Stimulated activated CD8-positive, alpha-beta memory T cell treated with anti-CD3 and anti-CD28 coated beads, Interleukin-4, amount 100 ng/mL, for 4 hours (primary cell): ENCODE measurements around the gene ST6GAL2.

ENCODE experiments used
- DNase-seq, 2 donors: peaks; one replicate each; pipeline ENCODE4 v3.0.0-alpha.2; 2020; ENCODE audit warnings: low read depth in 2 of 2, low spot score in 1 of 2

ST6GAL2 gene

DNA sequence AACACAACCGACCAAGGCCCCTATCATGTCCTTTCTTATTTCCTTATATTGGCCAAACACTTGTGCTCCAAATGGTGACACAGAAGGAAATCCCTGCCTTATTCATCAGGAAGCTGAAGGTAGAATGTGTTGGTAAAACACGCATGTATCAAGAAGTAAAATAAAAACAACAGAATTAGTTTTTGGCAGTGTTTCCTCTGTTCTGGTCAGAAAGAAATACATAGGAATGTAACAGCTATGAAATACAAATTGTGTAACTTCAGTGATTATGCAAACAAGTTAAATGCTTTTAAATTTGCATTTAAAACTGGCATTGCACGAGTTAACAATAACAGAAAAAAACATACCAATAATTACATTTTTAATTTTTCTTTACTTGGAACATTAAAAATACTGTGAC is 19.3 kb downstream of the ST6GAL2 start:
- no peak for DNase-seq

DNA sequence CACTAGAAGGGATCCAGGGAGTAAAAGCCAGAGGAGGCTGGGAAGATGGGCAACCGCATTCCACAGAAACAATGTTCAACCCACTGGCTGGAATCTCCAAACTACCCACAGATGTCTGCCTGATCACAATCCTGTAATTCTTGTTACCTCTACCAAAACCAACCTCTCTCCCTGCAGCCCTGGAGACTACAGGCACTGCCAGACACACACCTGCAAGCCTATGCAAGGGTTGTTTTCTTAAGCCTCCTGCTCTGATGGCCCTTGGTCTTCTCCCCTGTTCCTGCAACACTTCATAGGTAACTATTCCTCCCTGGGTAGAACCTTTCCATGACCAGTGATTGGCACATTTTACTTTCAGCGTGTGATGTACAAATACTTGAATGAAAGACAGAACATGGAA is 21.9 kb downstream of the ST6GAL2 start:
- no peak for DNase-seq

DNA sequence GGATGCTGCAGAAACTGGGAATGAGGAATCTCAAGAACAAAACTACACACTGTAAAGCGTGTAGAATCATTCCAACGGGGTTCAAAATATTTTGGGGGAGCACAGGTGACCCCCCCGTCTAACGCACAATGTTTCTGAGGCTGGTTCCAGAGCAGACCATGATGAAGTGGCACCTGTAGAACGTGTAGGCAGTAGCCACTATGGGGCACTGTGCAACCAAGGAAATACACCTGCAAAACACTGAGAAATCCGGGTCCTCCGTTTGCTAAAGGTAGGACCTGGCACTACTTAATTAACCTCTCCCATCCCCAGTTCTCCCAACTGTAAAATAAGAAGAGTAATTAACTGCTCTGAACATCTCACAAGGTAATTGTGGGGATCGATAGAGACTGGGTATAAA is 22.6 kb downstream of the ST6GAL2 start:
- no peak for DNase-seq

DNA sequence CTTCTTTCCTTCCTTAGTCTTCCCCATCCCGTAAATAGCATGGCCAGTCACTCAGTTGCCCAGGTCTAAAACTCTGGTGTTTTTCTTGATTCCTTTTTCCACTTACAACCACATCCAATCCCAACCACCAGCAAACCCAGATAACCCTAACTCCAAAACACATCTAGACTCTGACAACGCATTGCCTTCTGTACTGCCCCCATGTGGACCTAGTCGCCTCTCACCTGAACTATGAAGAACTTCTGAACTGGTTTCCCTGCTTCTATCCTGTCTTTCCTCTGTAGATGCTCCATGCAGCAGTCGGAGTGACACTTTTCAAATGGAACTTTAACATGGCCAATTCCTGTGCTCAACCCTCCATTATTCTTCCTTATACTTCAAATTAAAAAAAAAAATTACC is 26.5 kb downstream of the ST6GAL2 start:
- no peak for DNase-seq

DNA sequence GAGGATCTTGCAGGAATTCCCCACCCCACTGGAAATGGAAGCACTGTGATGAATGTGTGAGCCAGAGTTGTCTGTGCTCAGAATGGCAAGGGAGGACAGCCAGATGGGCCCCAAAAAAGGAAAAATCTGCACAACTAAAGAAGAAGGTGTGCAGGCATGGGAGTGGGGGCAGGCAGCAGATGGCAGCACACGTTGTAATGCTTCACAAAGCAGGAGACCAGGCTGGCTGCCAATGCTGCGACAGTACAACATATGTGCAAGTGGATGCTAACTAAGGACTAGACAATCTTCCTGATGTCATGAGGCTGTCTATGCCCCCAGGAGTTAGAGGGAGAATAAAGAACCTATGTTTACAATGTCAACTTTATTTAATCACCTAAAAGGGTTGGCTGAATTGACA is 27.2 kb downstream of the ST6GAL2 start:
- DNase-seq = no peak

DNA sequence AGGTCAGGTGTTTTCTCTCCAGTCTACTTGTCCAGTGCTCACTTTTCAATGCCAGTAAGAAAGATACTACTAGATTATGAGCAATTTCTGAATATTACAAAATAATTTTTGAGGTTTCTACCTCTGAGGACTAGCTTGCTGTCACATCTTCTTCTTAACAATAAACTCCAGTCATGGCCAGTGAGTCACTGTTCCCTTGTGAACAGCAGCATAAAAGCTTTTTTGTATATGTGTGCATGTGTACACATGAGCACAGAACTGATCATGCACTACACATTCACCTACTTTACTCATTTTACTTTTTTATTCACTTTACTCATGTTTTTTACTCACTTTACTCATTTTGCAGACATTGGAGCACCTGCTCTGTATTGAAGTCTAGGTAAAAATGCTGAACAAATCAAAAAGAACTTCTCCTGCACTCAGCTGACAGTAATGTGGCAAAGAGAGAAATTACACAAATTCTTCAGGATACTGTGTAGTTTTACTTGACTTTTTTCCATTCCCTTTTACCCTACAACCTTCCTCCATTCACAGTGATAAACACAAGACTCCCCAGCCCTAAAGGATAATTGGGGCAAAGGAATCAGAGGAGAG is 28.0 kb downstream of the ST6GAL2 start:
- no peak for DNase-seq

DNA sequence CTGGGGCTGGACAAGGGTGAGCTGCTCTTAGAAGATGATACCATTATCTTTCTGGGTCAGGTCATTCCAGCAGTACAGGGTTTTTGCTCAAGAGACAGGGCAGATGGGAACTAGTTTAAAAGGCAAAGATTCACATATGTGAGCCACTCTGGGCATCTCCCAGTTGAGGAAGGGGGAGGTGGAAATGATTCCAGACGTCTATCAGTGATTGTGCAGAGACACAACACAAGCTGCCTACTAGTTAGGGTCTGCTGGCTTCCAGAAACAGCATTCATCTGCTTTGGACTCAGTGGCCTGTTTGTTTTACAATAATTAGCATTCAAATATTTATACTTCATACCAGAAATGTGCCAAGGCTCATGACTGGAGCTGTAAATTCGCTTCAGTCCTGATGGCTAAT is 32.3 kb downstream of the ST6GAL2 start:
- DNase-seq = no peak

DNA sequence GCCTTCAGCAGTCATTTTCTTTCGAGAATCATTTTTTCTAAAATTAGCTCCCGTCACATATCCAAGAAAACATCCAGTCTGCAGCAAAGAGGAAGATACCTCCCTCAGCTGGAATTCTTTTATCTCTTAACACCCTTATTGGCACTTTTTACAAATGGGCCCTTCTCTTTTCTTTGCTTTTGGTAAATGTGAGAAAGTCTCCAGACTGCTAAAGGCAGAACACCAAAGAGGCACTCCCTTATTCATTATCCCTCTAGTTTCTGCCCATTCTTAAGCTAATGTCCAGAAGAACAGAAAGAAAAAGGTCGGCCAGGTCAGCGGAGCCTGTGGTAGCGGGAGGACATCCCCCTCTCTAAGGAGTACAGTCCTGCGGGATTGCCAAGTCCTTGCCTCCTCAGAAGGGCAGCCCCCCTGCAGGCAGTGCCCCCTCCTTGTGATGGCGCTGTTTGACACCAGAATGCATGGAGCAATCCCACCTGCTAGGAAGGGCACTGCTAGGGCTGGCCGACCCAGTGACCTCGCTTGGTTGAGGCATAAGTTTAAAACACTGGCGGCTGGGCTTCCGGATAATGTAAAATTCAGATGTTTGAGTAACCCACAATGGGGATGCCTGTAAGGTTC is 34.0 kb downstream of the ST6GAL2 start:
- DNase-seq = no peak

DNA sequence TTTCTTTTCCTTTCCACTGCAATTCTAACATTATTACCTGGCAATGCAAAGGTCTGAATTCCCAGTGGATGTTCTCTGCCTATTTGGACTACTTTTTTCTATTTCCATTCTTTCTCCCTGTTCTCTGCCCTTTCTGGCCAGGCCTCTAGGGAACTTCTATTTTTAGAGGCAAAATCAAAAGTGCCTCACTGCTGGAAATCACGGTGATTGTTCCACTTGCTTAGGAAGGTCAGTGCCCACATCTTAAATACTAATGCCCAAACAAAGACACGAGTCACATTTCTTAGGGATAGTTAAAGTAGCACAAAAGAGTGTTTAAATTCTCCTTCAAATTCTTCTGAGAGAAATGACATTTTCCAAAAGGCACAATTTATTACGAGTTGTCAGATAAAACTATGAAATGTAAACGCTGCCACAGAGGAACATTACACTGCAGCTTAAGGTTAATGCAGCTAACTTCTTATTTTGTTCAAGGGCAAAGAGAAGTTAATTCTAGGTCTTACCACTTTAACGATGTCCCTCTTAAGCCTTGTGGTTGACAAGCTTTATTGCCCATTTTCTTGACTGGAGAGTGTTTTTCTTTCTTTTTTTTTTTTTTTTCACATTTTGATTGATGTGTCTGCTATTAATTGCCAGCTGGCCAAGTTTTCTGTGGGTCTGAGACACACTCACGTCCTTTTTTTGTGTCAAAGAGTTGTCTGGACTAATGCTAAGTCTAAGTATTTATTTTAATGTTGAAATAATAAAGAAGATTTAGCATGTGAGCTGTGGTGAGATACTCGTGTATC is 34.7 kb downstream of the ST6GAL2 start:
- no peak for DNase-seq

DNA sequence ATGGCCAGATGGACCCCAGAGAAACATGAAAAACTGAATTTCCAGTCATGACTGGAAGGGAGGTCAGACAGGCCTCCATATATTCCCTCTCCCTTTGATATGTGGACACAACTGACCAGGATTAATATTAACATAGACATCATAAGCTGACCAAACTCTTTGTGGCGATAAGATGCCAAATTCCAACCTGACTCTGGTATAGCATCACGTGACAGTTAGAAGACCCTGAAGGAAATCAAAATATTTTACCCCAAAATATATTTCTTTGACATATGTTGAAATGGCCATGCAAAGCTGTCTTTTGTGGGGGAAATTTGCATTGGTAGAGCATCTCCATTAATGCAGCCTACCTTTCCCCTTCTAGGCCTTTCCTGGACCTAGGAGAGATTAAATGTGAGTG is 36.7 kb downstream of the ST6GAL2 start:
- no peak for DNase-seq

DNA sequence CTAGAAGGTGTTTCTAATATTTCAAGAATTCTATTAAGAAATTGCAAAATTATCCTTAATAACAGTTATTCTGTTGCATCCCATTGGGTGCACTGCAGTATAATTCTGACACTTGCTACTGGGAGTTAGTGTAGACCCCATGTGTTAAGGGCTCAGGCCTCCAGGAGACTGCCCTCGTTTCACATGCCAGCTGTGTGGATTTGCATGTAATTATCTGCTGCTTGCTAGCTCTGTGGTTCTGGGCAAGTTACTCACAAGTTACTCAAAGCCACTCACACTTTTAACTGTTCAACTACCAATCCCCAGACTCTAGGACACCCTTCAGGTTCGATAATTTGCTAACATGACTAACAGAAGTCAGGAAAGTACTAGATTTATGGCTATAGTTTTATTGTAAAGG is 38.6 kb downstream of the ST6GAL2 start:
- DNase-seq = no peak

DNA sequence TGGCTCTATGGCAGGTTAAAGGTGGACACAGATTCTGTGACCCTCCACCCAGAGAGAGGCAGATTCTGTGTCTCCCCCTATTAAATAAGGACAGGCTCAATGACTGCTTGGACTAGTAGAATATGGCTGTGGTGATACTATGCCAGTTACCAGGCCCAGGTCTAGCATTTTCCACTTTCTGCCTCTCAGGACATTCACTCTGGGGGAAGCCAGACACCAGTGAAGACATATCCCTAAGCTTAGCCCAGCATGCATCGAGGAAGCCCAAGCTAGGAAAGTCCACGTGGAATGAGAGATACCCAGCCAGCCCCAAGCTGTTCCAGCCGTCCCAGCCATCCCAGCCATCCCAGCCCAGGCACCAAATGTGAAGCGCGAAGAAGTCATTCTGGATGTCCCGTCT is 40.3 kb downstream of the ST6GAL2 start:
- DNase-seq = no peak

DNA sequence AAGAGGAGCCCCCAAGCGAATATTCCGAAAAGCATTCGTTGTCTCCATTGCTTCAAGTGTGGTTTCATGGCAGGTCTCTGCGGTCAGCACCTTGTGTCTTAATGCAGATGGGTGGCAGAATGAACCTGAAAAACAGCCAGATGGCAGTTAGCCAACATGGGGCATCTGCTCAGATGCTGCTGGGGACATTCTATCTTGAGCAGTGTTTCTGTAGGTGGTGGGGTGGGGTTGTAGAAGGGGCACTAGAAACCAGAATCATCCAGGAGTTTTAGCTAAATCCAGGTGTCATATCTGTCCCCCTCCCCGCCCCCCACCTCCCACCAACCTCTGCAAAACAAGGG is 42.1 kb downstream of the ST6GAL2 start:
- DNase-seq = no peak

DNA sequence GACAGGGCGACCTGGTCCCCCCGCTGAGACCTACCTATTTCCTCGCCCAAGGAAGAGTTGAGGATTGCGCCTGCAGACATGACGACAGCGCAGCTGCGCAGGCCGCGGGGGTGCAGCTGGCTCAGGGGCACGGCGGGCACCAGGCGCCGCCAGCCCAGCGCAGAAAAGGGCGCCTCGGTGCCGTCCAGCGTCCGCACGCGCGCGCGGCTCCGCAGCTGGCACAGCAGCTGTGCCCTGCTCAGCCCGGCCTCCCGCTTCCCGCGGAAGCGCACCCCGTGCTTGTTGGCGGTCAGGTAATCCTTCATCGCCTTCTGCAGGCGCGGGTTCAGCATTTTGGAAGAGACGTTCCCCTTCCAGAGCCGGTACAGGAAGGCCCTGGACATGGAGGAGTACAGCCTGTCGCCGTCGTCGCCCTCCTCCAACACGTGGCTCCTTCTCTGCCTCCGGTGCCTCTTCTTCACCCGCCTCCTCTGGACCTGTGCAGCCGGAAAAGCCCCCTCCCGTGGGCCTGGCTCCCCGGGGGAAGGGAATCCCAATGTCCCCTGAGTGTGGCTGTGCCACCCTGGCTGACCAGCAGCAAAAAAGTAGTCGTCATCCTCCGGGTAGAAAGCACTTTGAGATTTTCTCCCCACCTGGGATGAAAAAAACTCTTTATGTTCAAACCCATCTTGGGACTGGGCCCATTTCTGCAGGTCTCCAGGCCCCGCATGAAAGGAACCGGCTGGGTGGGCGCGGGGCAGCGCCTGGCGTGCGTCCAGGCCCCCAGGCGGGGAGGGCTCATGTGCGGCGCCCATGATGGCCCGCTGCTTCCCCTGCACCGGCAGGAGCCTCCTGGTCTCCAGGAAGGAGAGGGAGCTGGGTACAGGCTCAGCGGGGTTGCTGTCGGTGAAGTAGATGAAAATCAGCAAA is 42.7 kb downstream of the ST6GAL2 start:
- DNase-seq = no peak

DNA sequence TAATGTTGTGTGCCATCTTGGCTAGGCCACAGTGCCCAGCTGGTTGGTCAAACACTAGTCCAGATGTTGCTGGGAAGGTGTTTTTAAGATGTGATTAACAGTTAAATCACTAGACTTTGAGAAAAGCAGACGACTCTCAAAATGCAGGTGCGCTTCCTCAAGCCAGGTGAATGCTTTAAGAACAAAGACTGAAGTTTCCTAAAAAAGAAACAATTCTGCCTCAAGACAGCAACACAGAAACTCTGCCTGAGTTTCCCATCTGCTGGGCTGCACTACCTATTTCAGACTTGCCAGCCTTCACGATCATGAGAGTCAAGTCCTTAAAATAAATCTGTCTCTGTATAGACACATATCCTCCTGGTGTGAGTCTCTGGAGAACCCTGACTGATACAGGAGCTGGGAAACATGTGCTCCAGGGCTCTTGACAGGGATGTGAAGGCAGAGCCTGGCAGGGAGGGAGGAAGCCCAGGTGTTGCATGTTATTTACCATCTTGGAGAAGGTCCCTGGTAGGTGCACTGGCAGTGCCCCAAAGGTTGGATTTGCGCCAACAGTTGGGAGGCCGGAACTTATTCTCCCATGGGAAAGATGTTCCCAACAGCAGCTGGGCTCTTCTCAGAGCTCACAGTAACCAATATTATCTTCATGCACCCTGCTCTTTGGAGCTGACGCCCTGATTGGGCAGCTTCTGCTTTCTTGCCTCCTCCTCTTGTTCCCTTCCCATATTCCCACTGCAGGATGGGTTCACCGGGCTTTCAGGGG is 43.9 kb downstream of the ST6GAL2 start:
- no peak for DNase-seq

DNA sequence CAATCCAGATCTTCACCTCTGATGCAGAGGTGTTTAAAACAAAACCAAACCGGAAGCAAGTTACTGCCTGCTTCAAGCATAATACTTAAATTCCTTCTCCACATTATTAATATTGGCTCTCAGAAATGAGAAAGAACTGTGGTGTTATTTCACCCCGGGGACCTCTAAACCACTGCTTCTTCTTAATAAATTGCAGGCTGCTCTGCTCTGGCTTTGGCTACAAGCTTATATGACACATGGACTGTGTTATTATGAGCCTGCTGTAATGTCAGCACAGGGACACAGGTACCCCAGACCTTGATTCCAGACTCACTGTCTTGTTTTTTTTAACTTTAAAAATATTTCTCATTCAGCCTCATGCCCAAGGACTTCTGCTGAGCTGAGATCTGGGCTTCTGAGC is 45.1 kb downstream of the ST6GAL2 start:
- DNase-seq = no peak

DNA sequence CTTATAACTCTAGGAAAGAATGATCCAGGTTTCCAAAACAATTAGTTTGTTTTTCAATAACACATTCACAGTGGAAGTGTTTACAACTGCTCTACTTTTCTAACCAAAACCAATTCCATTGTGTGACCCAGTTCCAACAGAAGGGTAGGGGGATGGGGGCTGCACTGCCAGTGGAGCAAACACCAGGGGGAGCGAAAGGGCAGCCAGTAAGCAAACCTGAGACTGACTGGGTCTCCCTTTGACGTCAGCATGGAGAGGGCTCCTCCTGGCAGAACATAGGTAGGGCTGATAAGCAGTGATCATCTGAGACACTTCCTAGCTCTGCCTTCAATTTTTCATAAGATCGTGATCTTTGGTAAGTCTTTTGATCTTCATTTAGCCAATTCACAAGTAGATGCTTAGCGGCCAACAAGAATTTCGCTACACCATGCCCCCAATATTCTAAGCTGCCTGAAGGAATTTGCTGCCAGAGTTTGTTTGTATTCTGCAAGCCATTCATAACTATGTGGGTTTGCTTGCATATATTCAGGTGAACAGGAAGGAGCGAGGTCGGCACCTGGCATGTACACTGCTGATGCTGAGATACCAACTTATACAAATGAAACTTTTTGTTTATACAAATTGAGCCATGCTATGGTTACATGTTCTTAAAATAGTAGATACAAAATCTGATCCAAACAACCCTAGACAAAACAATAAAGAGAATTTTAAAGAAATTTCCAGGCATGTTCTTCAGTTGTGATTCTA is 45.9 kb downstream of the ST6GAL2 start:
- no peak for DNase-seq

DNA sequence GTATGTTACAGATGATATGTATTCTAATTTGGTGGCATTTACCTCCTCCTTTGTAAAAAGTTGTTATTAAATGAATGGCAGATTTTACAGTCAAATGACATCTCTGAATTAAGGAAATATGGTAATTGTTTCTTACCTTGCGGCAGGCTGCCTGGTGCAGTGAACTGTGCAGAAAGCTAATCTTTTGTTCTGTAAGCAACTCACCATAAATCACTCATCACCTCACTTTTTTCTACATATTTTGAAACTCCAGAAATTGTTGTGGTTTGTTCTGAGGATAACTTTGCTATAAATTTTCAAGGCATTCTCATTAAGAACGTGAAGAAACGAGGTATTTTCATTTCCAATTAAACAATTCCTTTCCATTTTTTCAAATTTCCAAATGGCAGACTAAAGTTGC is 52.7 kb downstream of the ST6GAL2 start:
- DNase-seq = no peak

DNA sequence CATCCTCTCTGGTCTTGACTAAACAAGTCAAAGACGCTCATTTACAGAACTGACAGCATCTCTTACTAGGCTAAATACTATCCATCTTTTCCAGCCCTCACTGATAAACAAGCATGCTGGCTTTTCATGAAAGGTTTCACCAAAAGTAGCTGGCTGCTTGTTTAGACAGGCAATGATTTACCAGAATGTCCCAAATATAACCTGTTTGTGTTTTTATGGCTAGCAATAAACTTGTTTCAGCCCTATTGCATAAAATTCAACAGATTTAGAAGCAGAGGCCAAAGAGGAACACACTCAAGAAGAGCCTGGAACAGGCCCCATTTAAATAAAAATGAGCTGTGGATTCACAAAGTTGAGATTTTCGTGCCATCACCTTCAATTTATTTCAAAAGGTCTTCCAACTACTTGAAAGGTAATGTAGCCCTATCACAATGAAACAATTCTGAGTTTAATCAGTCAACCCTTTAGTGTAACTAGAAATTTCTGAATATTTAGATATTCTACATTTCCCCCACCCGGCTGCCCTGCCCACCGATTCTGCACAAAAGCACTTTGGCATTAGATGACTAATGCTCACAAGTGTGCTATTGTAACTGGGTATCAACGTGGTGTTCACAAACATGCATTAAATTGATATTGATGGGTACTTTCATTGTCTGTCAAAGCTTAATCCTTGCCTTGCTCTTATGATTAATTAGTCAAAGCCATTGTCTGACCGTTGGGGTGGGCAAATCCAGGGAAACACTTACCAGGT is 54.0 kb downstream of the ST6GAL2 start:
- DNase-seq = no peak

DNA sequence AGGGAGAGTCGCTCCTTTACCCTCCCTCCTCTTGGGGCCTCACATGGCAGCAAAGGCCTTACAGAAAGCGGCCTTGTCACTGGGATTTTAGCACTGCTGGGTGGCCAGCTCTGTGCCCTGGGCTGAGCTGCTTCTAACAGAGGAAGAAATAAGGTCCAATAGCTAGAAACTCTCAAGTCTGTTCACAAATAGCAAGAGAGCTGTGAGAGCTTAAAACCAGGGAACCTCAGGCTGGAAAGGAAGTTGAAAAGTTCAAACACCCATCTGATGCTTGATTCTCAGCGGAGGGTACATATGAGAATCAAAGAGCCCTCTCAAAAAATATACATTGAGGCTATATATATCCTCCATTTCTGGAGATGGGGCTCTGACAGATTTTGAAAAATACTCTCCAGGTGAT is 54.7 kb downstream of the ST6GAL2 start:
- no peak for DNase-seq
